Caco-2 (cell line): ENCODE results near the gene MGMT. TPM values are rescaled to one million over a fixed set of nuclear protein-coding genes. Genes with fewer than 3 reads are reported as not detected.

Source experiments
- BruUV-seq: library from RNA; stranded (reverse); fragments of 400-500 nt; replicated peaks from 2 replicates; lab custom pipeline; 2021; lab: Mats Ljungman, UMichigan
- CTCF ChIA-PET: fragments of 300-600 bp; sonication (Branson Sonifier 250); formaldehyde crosslinking; loops from one replicate; lab custom pipeline; 2022; ENCODE audit warnings: antibody characterized with exemption; lab: Charles Lee
- POLR2A ChIA-PET: fragments of 300-600 bp; sonication (Branson Sonifier 250); formaldehyde crosslinking; loops from one replicate; lab custom pipeline; 2022; ENCODE audit warnings: antibody characterized with exemption; lab: Charles Lee
- DNase-seq, 2 experiments: peaks; one replicate each; pipeline versions ENCODE4 v3.0.0 to v3.0.0-alpha.2; 2020 to 2022
- H3K27me3 ChIP-seq: replicated peaks from 2 replicates; pipeline ENCODE4 v1.6.0; 2011; ENCODE audit warnings: low read length; ENCODE audit not compliant: control insufficient read depth, insufficient read depth
- H3K36me3 ChIP-seq: 2 replicates; pipeline ENCODE4 v1.5.1; 2011; ENCODE audit warnings: low read length; ENCODE audit not compliant: control insufficient read depth, insufficient read depth
- H3K4me1 ChIP-seq: fragments of 250-450 bp; sonication (Bioruptor Pico); 2 replicates; pipeline ENCODE4 v1.5.1; 2020; ENCODE audit warnings: mild to moderate bottlenecking
- H3K4me3 ChIP-seq: 2 replicates; pipeline ENCODE4 v1.5.1; 2011; ENCODE audit warnings: low read depth, mild to moderate bottlenecking, control low read depth, low read length
- H3K9me3 ChIP-seq: fragments of 250-450 bp; sonication (Bioruptor Pico); 2 replicates; pipeline ENCODE4 v1.5.1; 2020; ENCODE audit warnings: mild to moderate bottlenecking, moderate library complexity
- H3K27ac Mint-ChIP-seq: one replicate; pipeline ENCODE4 v1.8.0; 2022; ENCODE audit warnings: mixed read lengths; ENCODE audit not compliant: unreplicated experiment
- H3K27me3 Mint-ChIP-seq: one replicate; pipeline ENCODE4 v1.8.0; 2022; ENCODE audit warnings: mixed read lengths; ENCODE audit not compliant: insufficient read depth, unreplicated experiment
- H3K36me3 Mint-ChIP-seq: one replicate; pipeline ENCODE4 v1.8.0; 2022; ENCODE audit warnings: mild to moderate bottlenecking, mixed read lengths; ENCODE audit not compliant: insufficient read depth, unreplicated experiment
- H3K4me1 Mint-ChIP-seq: one replicate; pipeline ENCODE4 v1.8.0; 2022; ENCODE audit warnings: low read depth, mixed read lengths; ENCODE audit not compliant: unreplicated experiment
- H3K4me3 Mint-ChIP-seq: one replicate; pipeline ENCODE4 v1.8.0; 2022; ENCODE audit warnings: mild to moderate bottlenecking, moderate library complexity, mixed read lengths; ENCODE audit not compliant: unreplicated experiment
- H3K9me3 Mint-ChIP-seq: one replicate; pipeline ENCODE4 v1.8.0; 2022; ENCODE audit warnings: mixed read lengths; ENCODE audit not compliant: unreplicated experiment
- intact Hi-C: fragments of 100-400 bp; cut with micrococcal nuclease; formaldehyde crosslinking; loops from one replicate; pipeline ENCODE4 v1.10.0; 2022; ENCODE audit not compliant: unreplicated experiment
- total RNA-seq: library from RNA; stranded (reverse); gene quantifications from 2 replicates; pipeline ENCODE4 v1.2.3, GENCODE V29; 2022
- TF ChIP-seq, protein P1 (sequence below), 2 experiments: fragments of 200-600 bp in 1 of 2; IDR thresholded peaks; 1 replicate in 1 of 2; 2 replicates in 1 of 2; pipeline versions ENCODE4 v1.5.1 to v1.8.0; 2011 to 2022; ENCODE audit warnings: antibody characterized with exemption in 1 of 2, control low read depth in 1 of 2, inconsistent platforms in 1 of 2, low read depth in 1 of 2, low read length in 1 of 2, mild to moderate bottlenecking in 1 of 2, moderate library complexity in 1 of 2; ENCODE audit not compliant: insufficient read depth in 1 of 2, severe bottlenecking in 1 of 2, unreplicated experiment in 1 of 2

Gene MGMT
- total RNA-seq, 1 experiment from 2014 or later, result 57.0 TPM

DNA sequence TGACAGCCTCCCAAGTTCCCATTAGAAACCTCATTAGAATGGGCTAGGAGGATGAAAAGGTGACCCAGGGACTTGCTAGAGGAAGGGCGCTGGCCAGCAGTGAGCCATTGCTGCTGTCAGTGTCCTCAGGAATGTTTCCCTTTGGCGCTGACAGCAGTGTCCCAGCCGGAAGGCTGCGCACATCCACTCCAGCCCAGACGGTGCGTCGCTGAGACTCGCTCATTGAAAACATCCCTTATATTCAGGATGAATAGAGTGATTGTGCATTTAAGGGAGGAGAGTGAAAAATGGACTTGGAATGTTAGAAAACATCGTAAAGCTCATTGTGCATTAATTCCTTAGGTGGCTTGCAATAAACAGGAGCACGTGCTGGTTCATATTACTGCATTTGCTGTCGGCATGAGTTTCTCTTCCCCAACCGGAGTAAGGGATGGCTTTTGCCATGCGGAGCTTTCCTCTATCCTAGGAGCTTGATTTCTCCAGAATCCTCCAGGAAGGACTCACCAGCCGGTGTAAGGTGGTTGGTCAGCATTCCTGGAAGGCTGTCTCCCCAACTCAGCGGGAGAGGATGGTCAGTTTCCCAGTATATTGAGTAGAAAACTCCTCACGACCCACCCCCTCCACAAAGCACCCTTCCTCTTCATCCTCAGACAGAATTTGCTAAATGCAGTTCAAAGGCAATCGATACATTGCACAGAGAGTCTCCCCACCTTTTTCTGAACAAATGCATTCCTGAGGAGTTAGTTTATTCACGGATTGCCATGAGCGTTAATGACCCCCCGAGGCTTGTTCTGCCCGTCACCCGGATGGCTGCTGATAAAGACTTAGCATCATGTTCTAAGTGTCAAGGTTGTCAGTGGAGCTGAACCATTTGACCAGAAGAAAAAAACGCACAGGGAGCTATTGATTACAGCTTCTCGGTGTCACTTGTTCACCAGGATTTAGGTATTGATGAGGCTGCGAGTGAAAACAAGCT lies 295.2 kb downstream of the MGMT start:
- no peak for DNase-seq
- H3K36me3 ChIP-seq, result no peaks in the 10 kb centered on the region; the same call in 1 of the 2 replicates
- no peak overlapping the region for H3K4me3 Mint-ChIP-seq
- ChIA-PET POLR2A (no interaction called here), CTCF (interaction anchor here (0.6 kb wide), 1 partner anchor 24 kb away, joined by 3 read pairs; no protein-coding TSS in a partner anchor)
- H3K9me3 Mint-ChIP-seq, result no peaks in the 10 kb centered on the region
- H3K27me3 ChIP-seq, result no peaks in the 10 kb centered on the region
- no peaks in the 10 kb centered on the region for H3K27me3 Mint-ChIP-seq
- TF ChIP-seq, protein P1, sequence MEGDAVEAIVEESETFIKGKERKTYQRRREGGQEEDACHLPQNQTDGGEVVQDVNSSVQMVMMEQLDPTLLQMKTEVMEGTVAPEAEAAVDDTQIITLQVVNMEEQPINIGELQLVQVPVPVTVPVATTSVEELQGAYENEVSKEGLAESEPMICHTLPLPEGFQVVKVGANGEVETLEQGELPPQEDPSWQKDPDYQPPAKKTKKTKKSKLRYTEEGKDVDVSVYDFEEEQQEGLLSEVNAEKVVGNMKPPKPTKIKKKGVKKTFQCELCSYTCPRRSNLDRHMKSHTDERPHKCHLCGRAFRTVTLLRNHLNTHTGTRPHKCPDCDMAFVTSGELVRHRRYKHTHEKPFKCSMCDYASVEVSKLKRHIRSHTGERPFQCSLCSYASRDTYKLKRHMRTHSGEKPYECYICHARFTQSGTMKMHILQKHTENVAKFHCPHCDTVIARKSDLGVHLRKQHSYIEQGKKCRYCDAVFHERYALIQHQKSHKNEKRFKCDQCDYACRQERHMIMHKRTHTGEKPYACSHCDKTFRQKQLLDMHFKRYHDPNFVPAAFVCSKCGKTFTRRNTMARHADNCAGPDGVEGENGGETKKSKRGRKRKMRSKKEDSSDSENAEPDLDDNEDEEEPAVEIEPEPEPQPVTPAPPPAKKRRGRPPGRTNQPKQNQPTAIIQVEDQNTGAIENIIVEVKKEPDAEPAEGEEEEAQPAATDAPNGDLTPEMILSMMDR (IDR thresholded peaks at IDR 0.05; ENCODE audit: insufficient read depth in 1 of 2, low read depth in 1 of 2, low read length in 1 of 2, severe bottlenecking in 1 of 2, unreplicated experiment in 1 of 2), result no peak
- no peaks in the 10 kb centered on the region for H3K9me3 ChIP-seq
- no peak overlapping the region for H3K4me3 ChIP-seq
- H3K27ac Mint-ChIP-seq, result no peak overlapping the region
- H3K4me1 Mint-ChIP-seq, result no peaks in the 10 kb centered on the region
- H3K36me3 Mint-ChIP-seq, result no peaks in the 10 kb centered on the region
- intact Hi-C loops, result no loop called here
- no TSS peak for BruUV-seq
- H3K4me1 ChIP-seq, result no peaks in the 10 kb centered on the region

DNA sequence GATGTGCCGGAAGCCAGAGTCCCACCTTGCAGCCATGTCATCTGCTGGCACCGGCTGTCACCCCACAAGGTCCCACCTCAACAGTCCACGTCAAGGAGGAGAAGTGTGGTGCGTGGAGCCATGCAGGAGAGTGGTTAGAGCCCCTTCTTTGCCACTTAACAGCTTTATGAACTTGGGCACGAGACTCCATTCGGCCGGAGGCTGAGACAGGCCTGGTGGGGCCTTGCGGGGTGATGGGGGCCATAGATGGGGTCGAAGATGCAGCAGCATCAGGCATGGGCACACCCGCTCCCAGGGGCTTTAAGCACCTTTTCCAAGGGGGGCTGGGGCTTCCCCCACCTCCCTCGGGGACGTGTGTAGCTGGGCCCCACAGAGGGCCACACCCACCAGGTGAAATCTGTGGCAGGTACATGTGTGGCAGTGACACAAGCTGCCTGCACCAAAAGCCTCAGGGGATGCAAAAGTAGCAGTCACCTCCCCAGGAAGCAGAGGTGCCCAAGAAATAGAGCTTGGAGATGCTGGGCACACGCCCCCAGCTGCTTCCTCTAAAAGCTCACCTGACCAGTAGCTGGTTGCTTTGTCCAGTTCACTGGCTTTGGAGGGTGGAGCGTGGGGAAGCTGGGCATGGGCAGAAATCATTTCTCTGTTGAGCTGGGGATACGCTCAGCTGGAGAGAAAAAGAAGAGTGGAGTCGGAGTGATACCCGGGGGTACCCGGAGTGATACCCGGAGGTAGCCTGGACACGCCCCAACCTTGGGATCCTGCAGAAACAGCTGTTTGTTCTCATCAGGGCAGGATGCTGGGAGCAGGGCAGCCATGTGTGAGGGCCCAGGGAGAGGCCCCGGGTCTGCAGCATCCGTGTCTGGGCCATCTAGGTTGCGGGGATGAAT lies 297.2 kb downstream of the MGMT start:
- Histone ChIP-seq H3K9me3 (no peaks in the 10 kb centered on the region), H3K4me3 (no peak overlapping the region), H3K36me3 (no peaks in the 10 kb centered on the region; the same call in 1 of the 2 replicates), H3K4me1 (no peaks in the 10 kb centered on the region), H3K27me3 (no peaks in the 10 kb centered on the region)
- H3K27me3 Mint-ChIP-seq, result no peaks in the 10 kb centered on the region
- no peaks in the 10 kb centered on the region for H3K4me1 Mint-ChIP-seq
- no TSS peak for BruUV-seq
- TF ChIP-seq, protein P1 (IDR thresholded peaks at IDR 0.05; ENCODE audit: insufficient read depth in 1 of 2, low read depth in 1 of 2, low read length in 1 of 2, severe bottlenecking in 1 of 2, unreplicated experiment in 1 of 2), result no peak
- CTCF ChIA-PET, result no interaction called here
- DNase-seq, result peak in 1 of 2 experiments; percentile 10
- H3K9me3 Mint-ChIP-seq, result no peaks in the 10 kb centered on the region
- H3K4me3 Mint-ChIP-seq, result no peak overlapping the region
- peaks cover 7% of the 10 kb centered on the region for H3K36me3 Mint-ChIP-seq
- POLR2A ChIA-PET, result no interaction called here
- intact Hi-C loops, result no loop called here
- H3K27ac Mint-ChIP-seq, result no peak overlapping the region
